ENCODE measurements around the gene HLA-DQA2. TPM values are rescaled to one million over a fixed set of nuclear protein-coding genes. Genes with fewer than 3 reads are reported as not detected.

HLA-DQA2 gene
- total RNA-seq, 3 donors from 2014 or later (not counting 1 experiment from before 2014, with no cell fraction given), result 1.4 to 15.2 TPM; not detected in 1

DNA sequence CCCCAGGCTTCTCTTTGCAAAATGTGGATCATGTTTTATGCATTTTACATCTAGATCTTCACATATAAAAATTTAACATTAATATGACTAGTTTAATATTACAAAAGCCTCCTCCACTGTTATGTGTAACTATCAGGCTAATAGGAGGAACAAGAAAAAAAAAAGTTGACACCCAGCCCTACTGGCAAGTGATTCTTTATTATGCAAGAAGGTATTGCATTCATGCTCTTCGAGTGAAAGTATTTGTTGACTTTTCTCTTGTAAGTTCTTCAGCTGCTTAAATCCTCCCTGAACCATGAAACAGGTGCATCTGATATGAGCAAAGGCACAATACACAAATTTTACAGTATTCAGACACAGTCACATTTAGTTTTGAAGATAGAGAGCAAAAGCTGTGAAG, 22.9 kb downstream of the HLA-DQA2 start:
- Mint-ChIP-seq H3K9me3 (no peaks in the 10 kb centered on the region), H3K27ac (no peak overlapping the region), H3K4me1 (no peaks in the 10 kb centered on the region), H3K36me3 (no peaks in the 10 kb centered on the region), H3K4me3 (no peak overlapping the region), H3K27me3 (ENCODE audit: low read depth in 2 of 2) (peaks cover 30 to 43% of the 10 kb centered on the region in 2 donors)
- Histone ChIP-seq H3K9me3 (ENCODE audit: control insufficient read depth, insufficient read depth, low read length) (no peaks in the 10 kb centered on the region), H3K4me1 (ENCODE audit: control insufficient read depth, insufficient read depth, low read length) (no peaks in the 10 kb centered on the region), H3K27me3 (ENCODE audit: control insufficient read depth, insufficient read depth, low read length) (peaks cover 8% of the 10 kb centered on the region), H3K36me3 (ENCODE audit: control insufficient read depth, insufficient read depth, low read length) (no peaks in the 10 kb centered on the region), H3K27ac (ENCODE audit: low read length) (no peak overlapping the region), H3K4me3 (ENCODE audit: low read length) (no peak overlapping the region)
- TF ChIP-seq, protein P1, sequence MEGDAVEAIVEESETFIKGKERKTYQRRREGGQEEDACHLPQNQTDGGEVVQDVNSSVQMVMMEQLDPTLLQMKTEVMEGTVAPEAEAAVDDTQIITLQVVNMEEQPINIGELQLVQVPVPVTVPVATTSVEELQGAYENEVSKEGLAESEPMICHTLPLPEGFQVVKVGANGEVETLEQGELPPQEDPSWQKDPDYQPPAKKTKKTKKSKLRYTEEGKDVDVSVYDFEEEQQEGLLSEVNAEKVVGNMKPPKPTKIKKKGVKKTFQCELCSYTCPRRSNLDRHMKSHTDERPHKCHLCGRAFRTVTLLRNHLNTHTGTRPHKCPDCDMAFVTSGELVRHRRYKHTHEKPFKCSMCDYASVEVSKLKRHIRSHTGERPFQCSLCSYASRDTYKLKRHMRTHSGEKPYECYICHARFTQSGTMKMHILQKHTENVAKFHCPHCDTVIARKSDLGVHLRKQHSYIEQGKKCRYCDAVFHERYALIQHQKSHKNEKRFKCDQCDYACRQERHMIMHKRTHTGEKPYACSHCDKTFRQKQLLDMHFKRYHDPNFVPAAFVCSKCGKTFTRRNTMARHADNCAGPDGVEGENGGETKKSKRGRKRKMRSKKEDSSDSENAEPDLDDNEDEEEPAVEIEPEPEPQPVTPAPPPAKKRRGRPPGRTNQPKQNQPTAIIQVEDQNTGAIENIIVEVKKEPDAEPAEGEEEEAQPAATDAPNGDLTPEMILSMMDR (IDR thresholded peaks at IDR 0.05), result no peak
- DNase-seq, result no peak
- ATAC-seq, result no peak
- intact Hi-C loops (cut with micrococcal nuclease), result no loop called here
- 50% methylated on average over 1 of the region's 1 CpG for WGBS (ENCODE audit: insufficient coverage)

DNA sequence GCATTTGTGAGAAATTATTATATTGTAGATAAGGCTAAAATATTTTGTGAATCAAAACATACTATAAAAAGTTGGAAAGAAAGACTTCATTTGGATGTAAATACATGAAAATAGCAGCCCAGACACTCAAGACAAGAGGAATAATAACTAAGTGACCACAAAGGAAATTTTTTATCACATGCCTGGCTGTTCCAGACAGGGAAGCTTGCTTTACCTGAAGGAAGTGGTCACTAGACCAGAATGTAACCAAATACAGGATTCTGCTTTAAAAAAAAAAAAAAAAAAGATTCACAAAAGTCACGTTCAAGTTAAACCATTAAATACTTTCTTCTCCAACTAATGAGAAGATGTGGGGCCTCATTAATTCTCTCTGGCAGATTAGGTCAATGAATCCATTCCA, 31.5 kb downstream of the HLA-DQA2 start:
- H3K4me3 ChIP-seq (ENCODE audit: low read length), result no peak overlapping the region
- peaks cover 5% of the 10 kb centered on the region for H3K27me3 ChIP-seq (ENCODE audit: control insufficient read depth, insufficient read depth, low read length)
- no peak for ATAC-seq
- no peak overlapping the region for H3K27ac Mint-ChIP-seq
- H3K4me1 Mint-ChIP-seq, result no peaks in the 10 kb centered on the region
- no CpG with 5 or more reads among the region's 1 CpG for WGBS (ENCODE audit: insufficient coverage)
- no peaks in the 10 kb centered on the region for H3K9me3 Mint-ChIP-seq
- TF ChIP-seq, protein P1 (IDR thresholded peaks at IDR 0.05), result no peak
- peaks cover 32 to 51% of the 10 kb centered on the region in 2 donors for H3K27me3 Mint-ChIP-seq (ENCODE audit: low read depth in 2 of 2)
- no peaks in the 10 kb centered on the region for H3K36me3 ChIP-seq (ENCODE audit: control insufficient read depth, insufficient read depth, low read length)
- no peak overlapping the region for H3K27ac ChIP-seq (ENCODE audit: low read length)
- intact Hi-C loops (cut with micrococcal nuclease), result no loop called here
- no peaks in the 10 kb centered on the region for H3K36me3 Mint-ChIP-seq
- H3K9me3 ChIP-seq (ENCODE audit: control insufficient read depth, insufficient read depth, low read length), result no peaks in the 10 kb centered on the region
- H3K4me1 ChIP-seq (ENCODE audit: control insufficient read depth, insufficient read depth, low read length), result no peaks in the 10 kb centered on the region
- DNase-seq, result no peak
- H3K4me3 Mint-ChIP-seq, result no peak overlapping the region

GRCh38 chr6:32774426-32774825, 33.2 kb downstream of the HLA-DQA2 start:
- H3K36me3 Mint-ChIP-seq, result no peaks in the 10 kb centered on the region
- Histone ChIP-seq H3K4me3 (ENCODE audit: low read length) (no peak overlapping the region), H3K36me3 (ENCODE audit: control insufficient read depth, insufficient read depth, low read length) (no peaks in the 10 kb centered on the region), H3K27me3 (ENCODE audit: control insufficient read depth, insufficient read depth, low read length) (no peaks in the 10 kb centered on the region), H3K27ac (ENCODE audit: low read length) (no peak overlapping the region), H3K4me1 (ENCODE audit: control insufficient read depth, insufficient read depth, low read length) (no peaks in the 10 kb centered on the region), H3K9me3 (ENCODE audit: control insufficient read depth, insufficient read depth, low read length) (no peaks in the 10 kb centered on the region)
- no peaks in the 10 kb centered on the region for H3K4me1 Mint-ChIP-seq
- peak in 1 of 3 donors; percentile 47 for ATAC-seq
- WGBS (ENCODE audit: insufficient coverage), result 58% methylated on average over 1 of the region's 1 CpG
- H3K9me3 Mint-ChIP-seq, result no peaks in the 10 kb centered on the region
- TF ChIP-seq, protein P1 (IDR thresholded peaks at IDR 0.05), result no peak
- H3K27ac Mint-ChIP-seq, result no peak overlapping the region
- intact Hi-C loops (cut with micrococcal nuclease), result no loop called here
- H3K27me3 Mint-ChIP-seq (ENCODE audit: low read depth in 2 of 2), result peaks cover 23 to 42% of the 10 kb centered on the region in 2 donors
- no peak for DNase-seq
- H3K4me3 Mint-ChIP-seq, result no peak overlapping the region

- no peaks in the 10 kb centered on the region for H3K36me3 Mint-ChIP-seq
- 62% methylated on average over 1 of the region's 1 CpG for WGBS (ENCODE audit: insufficient coverage)
- H3K36me3 ChIP-seq (ENCODE audit: control insufficient read depth, insufficient read depth, low read length), result no peaks in the 10 kb centered on the region
- H3K4me3 ChIP-seq (ENCODE audit: low read length), result no peak overlapping the region
- no peak overlapping the region for H3K4me3 Mint-ChIP-seq
- no peak overlapping the region for H3K27ac Mint-ChIP-seq
- H3K9me3 Mint-ChIP-seq, result no peaks in the 10 kb centered on the region
- ATAC-seq (no peak), DNase-seq (no peak)
- no peak overlapping the region for H3K27ac ChIP-seq (ENCODE audit: low read length)
- no peaks in the 10 kb centered on the region for H3K4me1 Mint-ChIP-seq
- intact Hi-C loops (cut with micrococcal nuclease), result no loop called here
- H3K9me3 ChIP-seq (ENCODE audit: control insufficient read depth, insufficient read depth, low read length), result no peaks in the 10 kb centered on the region
- no peaks in the 10 kb centered on the region for H3K4me1 ChIP-seq (ENCODE audit: control insufficient read depth, insufficient read depth, low read length)
- TF ChIP-seq, protein P1 (IDR thresholded peaks at IDR 0.05), result no peak
- no peaks in the 10 kb centered on the region for H3K27me3 ChIP-seq (ENCODE audit: control insufficient read depth, insufficient read depth, low read length)
- peaks cover 19 to 40% of the 10 kb centered on the region in 2 donors for H3K27me3 Mint-ChIP-seq (ENCODE audit: low read depth in 2 of 2)
Observed at GRCh38 chr6:32775071-32775470, 33.9 kb downstream of the HLA-DQA2 start.

Measured in natural killer cell (primary cell).